DLD1 (cell line): ENCODE results near the gene ZNF423.

Source experiments
- in situ Hi-C: cut with HindIII; loops from 2 replicates; pipeline ENCODE4 v1.10.0; 2017; ENCODE audit warnings: low sequenced_read_pairs

ZNF423 gene

DNA sequence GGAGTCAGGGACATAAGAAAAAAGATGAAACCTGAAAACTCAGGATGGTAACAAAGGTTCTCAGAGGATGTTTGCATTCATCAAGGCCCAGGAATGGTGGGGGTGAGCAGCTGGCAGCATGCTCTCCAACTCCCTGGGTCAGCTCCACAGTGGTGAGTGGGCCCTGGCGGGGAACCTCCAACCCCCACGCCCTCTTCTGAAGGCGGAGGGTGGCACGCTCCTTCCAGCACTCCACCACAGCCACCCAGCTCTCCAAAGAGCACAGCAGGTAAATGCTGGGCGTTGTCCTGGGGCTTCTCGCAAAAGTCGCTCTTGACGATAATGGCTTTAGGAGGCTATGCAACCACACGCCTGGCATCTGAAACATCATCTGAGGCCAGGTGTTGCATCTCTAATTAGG is 308.5 kb downstream of the ZNF423 start:
- in situ Hi-C loops: no loop called here

DNA sequence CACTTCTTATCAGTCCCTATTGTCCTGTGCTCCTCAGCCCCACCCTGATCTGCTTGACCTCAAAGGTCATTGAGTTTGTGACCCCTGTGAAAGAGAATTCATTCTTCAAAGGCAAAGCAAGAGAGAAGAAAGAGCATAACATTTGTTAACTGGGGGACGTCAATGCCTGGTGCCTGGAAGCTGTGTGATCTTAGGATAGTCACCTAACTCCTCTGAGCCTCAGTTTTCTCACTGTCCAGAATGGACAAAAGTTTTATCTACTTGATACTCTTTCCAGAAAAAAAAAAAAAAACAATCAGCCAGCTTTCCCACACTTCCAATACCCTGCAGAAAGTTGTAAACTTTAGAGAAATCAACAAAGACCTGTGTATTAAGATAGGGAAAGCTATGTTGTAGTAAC is 309.2 kb downstream of the ZNF423 start:
- in situ Hi-C loops: no loop called here

DNA sequence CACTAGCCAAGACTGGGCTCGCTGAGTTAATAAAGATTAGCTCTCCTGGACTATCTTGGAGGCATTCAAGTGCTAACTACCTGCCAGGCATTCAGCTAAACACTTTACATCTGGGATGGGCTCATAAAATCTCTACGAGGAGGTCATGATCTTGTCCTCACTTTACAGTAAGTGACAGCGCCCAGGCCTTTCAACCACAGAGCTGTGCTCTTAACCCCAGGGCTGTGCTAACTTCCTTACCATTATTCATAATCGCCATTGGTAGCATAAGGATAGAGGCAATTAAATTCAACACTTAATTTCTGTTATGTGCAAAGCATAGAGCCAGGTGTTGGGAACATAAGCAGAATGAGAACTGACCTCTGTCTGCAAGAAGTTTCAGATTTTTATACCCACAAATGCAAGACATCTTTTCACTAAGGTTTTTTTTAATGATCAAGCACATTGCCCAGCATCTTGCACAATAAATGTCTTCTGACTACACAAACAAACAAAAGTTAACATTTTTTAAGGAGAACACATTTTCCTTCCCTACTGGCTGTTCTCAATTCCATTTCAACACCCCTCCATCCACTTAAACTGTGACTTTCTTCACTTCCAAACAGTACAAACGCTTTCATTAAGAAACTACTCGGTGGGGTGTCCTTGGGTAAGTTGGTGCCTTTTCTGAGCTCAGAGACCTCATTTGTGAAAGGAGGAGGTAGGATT is 310.0 kb downstream of the ZNF423 start:
- in situ Hi-C loops: no loop called here

GRCh38 chr16:49545243-49545642 is 310.7 kb downstream of the ZNF423 start:
- in situ Hi-C loops: no loop called here

GRCh38 chr16:49544828-49545227 is 311.1 kb downstream of the ZNF423 start:
- in situ Hi-C loops: no loop called here

- in situ Hi-C loops: no loop called here
Observed at GRCh38 chr16:49543631-49543946, 312.3 kb downstream of the ZNF423 start.

GRCh38 chr16:49542946-49543630 is 312.8 kb downstream of the ZNF423 start:
- in situ Hi-C loops: no loop called here

GRCh38 chr16:49542391-49542891 is 313.5 kb downstream of the ZNF423 start:
- in situ Hi-C loops: no loop called here

DNA sequence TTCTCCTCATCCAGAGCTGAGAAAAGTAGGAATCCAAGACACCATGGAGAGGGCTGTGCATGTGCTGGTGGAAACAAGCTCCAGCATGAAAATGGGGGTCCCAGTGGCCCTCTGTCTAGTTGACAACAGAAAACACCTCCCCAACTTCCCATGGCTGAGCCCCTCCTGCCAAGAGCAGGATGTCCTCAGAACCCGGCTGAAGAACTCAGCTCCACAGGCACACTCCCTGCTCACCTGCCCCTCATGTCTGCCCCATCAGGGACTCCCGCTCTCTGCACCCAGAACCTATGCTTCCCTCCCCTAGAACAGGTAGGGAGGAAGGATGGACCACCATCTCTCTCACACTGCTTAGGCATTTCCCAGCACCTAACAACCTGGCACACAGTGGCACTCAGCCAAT is 315.1 kb downstream of the ZNF423 start:
- in situ Hi-C loops: no loop called here

DNA sequence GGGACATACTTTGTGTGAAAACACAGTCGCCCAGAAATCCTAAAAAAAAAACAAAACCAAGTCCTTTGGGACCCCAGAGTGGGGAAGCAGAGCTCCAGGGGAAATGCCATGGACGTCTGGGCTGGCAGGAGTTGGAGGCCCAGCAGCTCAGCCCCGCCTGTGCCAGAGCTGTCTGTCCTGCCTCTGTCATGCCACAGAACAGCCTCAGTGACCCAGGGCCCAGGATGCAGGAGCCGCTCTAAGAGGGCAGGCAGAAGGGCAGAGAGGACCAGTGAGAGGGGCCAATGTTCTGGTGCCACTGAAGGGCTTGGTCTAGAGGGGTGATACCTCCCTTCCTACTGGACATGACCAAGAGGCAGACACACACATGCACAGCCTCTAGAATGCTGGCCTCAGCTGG is 316.2 kb downstream of the ZNF423 start:
- in situ Hi-C loops: no loop called here

GRCh38 chr16:49537924-49538459 is 317.9 kb downstream of the ZNF423 start:
- in situ Hi-C loops: no loop called here

- in situ Hi-C loops: no loop called here
Observed at GRCh38 chr16:49534901-49535610, 320.9 kb downstream of the ZNF423 start.

DNA sequence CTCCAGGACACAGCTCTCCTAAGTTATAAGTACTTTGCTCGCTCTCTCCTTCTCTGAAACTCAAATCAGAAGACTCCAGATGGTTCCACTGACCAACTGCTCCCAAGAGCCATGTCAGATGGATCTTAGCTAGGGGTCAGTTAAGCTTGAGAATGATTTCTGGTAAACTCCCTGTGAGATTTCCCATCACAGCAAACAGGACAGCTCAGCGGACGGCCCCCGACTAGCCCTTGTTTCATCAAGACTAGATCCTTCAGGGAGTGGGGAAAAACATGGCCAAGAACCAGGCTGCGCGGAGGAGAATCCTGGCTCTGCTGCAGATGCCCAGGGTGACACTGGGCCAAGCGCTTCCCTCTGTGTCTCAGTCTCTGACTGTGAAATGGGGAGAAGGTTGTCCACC is 322.5 kb downstream of the ZNF423 start:
- in situ Hi-C loops: no loop called here

DNA sequence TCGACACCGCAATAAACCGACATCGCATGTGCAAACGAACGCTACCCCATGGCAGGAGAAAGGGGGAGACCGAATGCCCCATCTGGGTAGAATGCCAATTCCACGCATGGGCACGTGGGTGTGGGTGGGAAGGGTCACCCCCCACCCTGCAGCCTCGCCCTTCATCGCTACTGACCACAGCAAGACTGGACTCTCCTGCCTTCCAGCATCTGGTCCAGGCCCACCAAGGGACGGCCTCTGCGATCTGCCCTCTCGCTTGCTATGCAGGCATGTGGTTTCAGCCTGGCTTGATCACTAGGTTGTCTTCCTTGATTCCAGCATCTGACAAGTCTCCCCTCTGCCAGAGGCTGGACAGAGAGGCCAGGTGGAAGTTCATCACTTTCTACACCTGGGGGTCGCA is 323.0 kb downstream of the ZNF423 start:
- in situ Hi-C loops: no loop called here

DNA sequence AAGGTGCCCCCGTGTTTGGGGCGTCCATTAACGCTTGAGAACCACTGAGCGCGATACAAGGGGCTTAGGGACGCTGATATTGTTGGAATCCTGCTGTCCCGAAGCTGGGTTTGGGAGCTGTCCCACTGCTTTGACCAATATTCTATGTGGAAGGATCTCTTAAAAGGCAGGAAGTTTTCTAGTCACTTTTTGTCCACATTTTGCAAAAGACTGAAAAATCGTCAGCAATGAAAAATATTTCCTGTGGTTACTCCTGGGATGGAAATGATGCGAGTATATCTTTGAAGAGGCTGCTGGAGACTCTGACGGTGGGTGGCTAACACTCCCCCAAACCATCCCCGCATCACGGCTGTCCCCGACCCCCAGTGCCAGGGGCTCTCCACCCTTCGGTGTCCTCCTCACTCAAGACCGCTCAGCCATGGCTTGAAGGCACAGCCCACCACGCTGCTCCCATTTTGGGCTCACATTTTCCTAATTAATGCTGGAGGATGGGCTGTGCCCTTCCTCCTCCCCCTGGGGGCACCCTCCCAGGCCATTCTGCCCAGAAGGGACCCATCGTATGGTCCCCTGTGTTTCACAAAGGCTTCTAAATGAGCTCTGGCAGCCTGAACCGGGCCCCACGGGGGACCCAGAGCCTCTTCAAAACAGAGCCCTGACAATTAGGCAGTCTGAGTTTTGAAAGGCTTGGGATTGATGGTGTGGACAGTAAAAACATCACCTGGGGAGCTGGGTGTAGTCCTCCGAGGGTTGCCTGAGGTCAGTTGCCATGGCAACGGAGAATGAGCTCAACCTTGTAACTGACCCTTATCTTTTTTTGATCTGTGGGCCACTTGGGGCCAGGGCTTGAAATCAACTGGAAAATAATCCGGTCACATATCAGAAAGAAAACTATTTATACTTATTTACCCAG is 323.7 kb downstream of the ZNF423 start:
- in situ Hi-C loops: no loop called here

GRCh38 chr16:49531425-49531824 is 324.5 kb downstream of the ZNF423 start:
- in situ Hi-C loops: no loop called here

DNA sequence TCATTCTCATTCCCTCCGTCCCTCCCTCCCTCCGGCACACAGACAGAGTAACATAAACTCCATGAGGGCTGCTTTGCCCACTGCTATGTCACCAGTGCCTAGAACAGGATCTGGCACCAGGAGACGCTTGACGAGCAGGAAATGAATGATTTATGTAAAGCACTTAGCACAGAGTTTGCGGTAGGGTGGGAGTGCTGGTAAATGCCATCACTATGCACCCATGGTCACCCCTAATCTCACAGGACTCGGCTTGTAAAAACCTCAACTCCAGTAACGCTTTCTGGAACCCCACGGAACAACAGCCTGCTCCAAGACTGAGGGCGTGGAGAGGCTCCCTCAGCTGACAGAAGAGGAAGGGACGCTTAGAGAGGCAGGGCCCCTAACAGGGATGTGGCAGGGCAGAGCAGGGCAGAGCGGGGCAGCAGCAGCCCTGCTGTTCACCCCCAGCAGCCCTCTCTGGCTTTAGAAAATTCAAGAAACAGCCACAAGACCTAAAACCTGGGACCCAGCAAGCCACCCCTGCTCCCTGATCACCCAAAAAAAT is 325.4 kb downstream of the ZNF423 start:
- in situ Hi-C loops: no loop called here

DNA sequence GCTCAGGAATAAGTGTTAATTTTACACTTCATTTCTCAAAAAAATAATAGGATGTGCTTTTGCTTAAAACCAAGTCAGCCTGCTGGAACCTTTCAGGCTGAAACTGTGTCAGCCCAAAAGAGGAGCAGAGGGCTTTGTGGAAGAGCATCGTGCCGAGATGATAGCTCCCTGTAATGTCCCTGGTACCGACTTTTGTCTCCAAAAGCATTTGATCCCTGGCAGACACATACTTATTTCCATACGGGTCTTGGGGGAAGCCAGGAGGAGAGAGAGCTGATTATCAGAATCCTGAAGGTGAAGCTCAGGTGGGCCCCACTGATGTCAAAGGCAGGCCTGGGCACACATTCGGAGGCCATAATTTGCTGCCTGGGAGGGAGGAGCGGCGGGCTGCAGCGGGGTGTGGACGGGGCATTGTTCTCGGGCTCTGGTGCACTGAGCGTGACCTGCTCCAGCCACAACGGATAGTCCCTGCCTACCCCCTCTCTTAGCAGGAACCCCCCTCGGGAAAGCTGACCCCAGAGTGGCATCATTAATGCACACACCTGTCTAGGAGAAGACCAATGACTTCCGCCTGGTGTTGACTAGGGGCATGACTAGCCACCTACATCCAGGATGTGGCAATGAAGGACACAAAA is 326.4 kb downstream of the ZNF423 start:
- in situ Hi-C loops: no loop called here

DNA sequence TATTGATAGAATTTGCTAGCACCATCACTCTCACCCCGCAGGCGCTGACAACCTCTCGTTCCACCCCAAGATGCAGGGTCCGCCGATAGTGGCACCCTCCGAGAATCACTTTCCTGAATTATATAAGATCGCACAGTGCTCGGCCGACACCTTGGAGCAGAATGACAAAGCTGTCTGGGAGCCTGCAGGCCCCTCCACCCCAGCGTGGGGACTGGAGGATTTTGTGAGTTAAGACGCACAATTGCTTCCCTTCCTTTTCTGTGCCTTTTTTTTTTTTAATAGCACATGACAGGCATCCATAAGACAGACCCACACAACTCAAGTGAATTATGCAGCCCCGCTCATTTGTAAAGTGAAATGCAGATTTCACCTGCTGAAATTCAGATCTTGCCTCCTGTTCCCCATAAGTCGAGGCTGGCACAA is 327.0 kb downstream of the ZNF423 start:
- in situ Hi-C loops: no loop called here
